Measurements from ENCODE around the gene SF3A1. TPM values are rescaled to one million over a fixed set of nuclear protein-coding genes. Genes with fewer than 3 reads are reported as not detected.

The SF3A1 gene
- total and polyA plus RNA-seq, 2 of the 13 experiments (the other 11 are each of a cell fraction or from before 2014, with no cell fraction given), result 10.0 to 22.0 TPM

- TF ChIP-seq PBX3 (CRISPR knock-in tag; IDR thresholded peaks at IDR 0.05; ENCODE audit: borderline replicate concordance), result no peak
- TF ChIP-seq, protein P1, sequence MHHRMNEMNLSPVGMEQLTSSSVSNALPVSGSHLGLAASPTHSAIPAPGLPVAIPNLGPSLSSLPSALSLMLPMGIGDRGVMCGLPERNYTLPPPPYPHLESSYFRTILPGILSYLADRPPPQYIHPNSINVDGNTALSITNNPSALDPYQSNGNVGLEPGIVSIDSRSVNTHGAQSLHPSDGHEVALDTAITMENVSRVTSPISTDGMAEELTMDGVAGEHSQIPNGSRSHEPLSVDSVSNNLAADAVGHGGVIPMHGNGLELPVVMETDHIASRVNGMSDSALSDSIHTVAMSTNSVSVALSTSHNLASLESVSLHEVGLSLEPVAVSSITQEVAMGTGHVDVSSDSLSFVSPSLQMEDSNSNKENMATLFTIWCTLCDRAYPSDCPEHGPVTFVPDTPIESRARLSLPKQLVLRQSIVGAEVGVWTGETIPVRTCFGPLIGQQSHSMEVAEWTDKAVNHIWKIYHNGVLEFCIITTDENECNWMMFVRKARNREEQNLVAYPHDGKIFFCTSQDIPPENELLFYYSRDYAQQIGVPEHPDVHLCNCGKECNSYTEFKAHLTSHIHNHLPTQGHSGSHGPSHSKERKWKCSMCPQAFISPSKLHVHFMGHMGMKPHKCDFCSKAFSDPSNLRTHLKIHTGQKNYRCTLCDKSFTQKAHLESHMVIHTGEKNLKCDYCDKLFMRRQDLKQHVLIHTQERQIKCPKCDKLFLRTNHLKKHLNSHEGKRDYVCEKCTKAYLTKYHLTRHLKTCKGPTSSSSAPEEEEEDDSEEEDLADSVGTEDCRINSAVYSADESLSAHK (CRISPR knock-in tag; IDR thresholded peaks at IDR 0.05; ENCODE audit: borderline replicate concordance), result no peak
- no peak for TF ChIP-seq ZNF660 (CRISPR knock-in tag; IDR thresholded peaks at IDR 0.05; ENCODE audit: borderline replicate concordance, low read depth)
- TF ChIP-seq ZNF30 (CRISPR knock-in tag; IDR thresholded peaks at IDR 0.05), result no peak
- no peak for TF ChIP-seq SMYD3 (CRISPR knock-in tag; IDR thresholded peaks at IDR 0.05)
- TF ChIP-seq, protein P2, sequence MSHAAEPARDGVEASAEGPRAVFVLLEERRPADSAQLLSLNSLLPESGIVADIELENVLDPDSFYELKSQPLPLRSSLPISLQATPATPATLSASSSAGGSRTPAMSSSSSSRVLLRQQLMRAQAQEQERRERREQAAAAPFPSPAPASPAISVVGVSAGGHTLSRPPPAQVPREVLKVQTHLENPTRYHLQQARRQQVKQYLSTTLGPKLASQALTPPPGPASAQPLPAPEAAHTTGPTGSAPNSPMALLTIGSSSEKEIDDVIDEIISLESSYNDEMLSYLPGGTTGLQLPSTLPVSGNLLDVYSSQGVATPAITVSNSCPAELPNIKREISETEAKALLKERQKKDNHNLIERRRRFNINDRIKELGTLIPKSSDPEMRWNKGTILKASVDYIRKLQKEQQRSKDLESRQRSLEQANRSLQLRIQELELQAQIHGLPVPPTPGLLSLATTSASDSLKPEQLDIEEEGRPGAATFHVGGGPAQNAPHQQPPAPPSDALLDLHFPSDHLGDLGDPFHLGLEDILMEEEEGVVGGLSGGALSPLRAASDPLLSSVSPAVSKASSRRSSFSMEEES (CRISPR knock-in tag; IDR thresholded peaks at IDR 0.05), result no peak
- no peak for TF ChIP-seq ZNF333 (CRISPR knock-in tag; IDR thresholded peaks at IDR 0.05; ENCODE audit: borderline replicate concordance)
- no peak for TF ChIP-seq KDM3A (CRISPR knock-in tag; IDR thresholded peaks at IDR 0.05; ENCODE audit: low read depth)
- TF ChIP-seq LRRFIP1 (CRISPR knock-in tag; conservative IDR thresholded peaks at IDR 0.05), result no peak
- TF ChIP-seq ZNF431 (CRISPR knock-in tag; IDR thresholded peaks at IDR 0.05; ENCODE audit: borderline replicate concordance, low read depth), result no peak
- no peak for TF ChIP-seq ZNF83 (CRISPR knock-in tag; IDR thresholded peaks at IDR 0.05; ENCODE audit: borderline replicate concordance)
- no peak for TF ChIP-seq ZNF12 (CRISPR knock-in tag; IDR thresholded peaks at IDR 0.05)
- no peak for TF ChIP-seq USF2 (IDR thresholded peaks at IDR 0.05; ENCODE audit: low read depth, low read length)
- no peak for TF ChIP-seq USF2 (CRISPR knock-in tag; IDR thresholded peaks at IDR 0.05; ENCODE audit: borderline replicate concordance)
- TF ChIP-seq THAP11 (CRISPR knock-in tag; IDR thresholded peaks at IDR 0.05), result peak; percentile 42
- no peak for TF ChIP-seq ZNF44 (CRISPR knock-in tag; IDR thresholded peaks at IDR 0.05)
- no peak for TF ChIP-seq ZNF234 (CRISPR knock-in tag; conservative IDR thresholded peaks at IDR 0.05)
- 0 out of 2 replicates have a peak, but pooled peaks have one; percentile 20 for TF ChIP-seq NR0B2 (CRISPR knock-in tag; IDR thresholded peaks at IDR 0.05)
Observed at GRCh38 chr22:30386960-30387827, 30.5 kb upstream of the SF3A1 start, which contains the start of gene RNF215 (continued).
